T-helper 22 cell (primary cell): ENCODE data around the gene LIMS1.
"Not testable (repeated sequence)": the region's sequence is repeated elsewhere in the genome, so short reads cannot be mapped to it uniquely, and the experiment has no call there.

Source experiments
- DNase-seq: peaks from one replicate; pipeline ENCODE4 v3.0.0-alpha.2; 2020; ENCODE audit warnings: low read depth

LIMS1 gene

DNA sequence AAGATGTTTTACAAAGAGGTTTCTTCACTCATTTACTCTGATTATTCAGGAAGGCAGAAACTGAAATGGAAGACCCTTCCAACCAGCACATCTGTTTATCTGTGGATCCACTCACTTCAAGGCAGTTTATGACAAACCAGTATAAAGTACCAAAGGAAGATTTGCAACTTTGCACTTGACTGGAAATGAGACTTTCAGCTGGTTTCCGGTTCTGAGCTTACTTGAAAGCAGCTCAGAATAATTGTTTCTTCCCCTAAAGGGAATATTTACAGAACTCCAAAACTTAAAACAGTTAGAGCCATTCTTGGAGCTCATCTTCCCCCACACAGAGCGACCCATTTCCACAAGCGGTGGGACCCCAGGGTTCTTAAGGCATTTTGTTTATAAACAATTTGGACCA, 129.8 kb downstream of the LIMS1 start:
- DNase-seq, result not testable (repeated sequence)

DNA sequence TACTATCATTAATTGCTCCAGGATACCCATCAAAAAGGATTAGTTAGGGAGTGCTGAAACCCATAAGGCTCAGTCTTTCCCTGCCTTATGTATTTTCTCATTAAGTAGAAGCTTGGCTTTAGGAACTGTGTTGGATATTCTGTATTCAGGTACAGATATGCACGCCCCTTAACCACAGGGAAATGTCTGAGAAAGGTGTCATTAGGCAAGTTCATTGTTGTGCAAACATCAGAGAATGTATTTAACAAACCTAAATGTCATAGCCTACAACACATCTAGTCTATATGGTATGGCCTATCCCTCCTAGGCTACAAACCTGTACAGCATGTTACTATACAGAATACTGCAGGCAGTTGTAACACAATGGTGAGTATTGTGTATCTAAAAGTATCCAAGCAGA, 130.7 kb downstream of the LIMS1 start:
- DNase-seq, result not testable (repeated sequence)

DNA sequence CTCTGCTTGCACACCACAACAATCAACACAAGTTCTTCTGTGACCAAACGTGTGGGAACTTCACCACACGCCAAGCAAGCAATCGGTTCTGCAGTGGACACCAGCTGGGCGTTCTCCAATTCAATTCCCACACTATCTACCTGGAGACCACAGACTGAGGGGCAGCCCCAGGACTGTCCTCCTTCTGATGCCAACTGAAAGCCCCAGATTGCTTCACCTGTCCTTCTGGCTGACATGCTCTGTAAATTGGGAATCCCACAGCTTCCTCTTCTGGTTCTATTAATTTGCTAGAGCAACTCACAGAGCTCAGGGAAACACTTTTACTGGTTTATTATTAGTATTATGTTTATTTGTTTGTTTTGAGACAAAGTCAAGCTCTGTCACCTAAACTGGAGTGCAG, 131.7 kb downstream of the LIMS1 start:
- DNase-seq, result not testable (repeated sequence)

DNA sequence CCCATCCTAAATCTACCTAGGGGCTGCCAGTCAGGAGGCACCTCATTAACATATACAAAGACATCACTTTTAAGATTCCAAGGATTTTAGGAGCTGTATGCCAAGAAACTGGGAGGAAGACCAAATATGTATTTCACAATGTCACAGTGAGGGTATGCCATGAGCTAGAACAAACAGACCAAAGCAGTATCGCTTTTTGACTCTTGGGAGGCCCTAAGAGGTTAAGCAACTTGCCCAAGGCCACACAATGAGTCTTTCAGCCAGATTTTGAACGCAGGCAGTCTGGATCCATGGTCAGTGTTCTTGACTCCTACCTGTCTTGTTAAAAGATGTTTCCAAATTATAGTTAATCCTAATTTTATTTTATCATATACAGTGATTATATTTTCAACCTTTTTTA, 132.9 kb downstream of the LIMS1 start:
- DNase-seq, result not testable (repeated sequence)

DNA sequence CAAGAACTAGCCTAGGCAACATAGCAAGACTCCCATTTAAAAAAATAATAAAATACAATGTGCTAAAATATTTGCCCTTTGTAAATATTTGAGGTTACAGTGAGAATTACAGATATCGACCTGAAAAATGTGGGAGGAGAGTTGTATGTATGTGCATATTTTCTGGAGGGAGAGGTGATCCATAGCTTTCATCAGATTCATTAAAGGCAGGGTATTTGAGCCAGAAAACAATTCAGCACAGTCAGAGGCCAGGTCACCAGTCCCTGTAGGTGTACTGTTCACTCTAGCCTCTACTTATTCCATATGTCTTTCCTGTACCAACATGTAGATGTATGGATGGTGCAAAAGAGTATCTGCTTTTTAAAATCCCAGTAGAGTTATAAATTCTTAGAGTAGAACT, 136.0 kb downstream of the LIMS1 start:
- DNase-seq, result not testable (repeated sequence)

DNA sequence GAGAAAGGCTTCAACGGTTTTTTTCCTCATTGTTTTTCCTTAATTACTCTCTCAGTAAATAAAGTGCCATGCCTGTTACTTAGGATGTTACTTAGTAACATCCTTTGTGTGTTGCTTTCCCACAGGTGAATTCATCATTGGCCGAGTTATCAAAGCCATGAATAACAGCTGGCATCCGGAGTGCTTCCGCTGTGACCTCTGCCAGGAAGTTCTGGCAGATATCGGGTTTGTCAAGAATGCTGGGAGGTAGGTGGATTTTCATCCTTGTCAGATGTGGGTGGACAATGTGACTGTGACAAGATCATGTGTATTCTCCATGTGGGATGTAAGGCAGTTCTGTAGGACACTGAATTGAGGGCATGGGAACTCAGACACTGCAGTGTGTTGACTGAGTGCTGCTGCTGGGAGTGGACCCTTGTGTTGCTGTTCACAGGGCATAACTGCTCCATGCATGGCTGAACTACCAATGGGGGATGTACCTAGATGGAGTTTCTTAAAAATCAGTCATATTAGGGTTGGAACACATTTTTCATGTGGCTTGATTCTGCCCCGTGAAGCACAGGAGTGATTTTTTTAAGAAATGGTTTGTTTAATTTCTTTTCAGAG, 138.0 kb downstream of the LIMS1 start:
- DNase-seq, result not testable (repeated sequence)

DNA sequence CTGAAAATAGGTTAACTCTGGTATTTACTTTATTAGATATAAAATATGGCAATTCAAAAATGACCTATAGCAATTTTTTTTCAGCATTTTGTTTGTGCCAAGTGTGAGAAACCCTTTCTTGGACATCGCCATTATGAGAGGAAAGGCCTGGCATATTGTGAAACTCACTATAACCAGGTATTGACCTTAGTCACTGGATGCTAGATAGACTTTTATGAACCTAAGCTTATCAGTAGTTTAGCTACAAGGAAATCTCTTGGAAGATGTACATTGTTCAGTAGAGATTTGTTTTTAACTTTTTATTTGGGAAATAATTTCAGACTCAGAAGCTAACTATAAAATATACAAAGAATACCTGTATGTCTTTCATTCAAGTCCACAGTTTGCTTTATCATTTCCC, 142.3 kb downstream of the LIMS1 start:
- not testable (repeated sequence) for DNase-seq

DNA sequence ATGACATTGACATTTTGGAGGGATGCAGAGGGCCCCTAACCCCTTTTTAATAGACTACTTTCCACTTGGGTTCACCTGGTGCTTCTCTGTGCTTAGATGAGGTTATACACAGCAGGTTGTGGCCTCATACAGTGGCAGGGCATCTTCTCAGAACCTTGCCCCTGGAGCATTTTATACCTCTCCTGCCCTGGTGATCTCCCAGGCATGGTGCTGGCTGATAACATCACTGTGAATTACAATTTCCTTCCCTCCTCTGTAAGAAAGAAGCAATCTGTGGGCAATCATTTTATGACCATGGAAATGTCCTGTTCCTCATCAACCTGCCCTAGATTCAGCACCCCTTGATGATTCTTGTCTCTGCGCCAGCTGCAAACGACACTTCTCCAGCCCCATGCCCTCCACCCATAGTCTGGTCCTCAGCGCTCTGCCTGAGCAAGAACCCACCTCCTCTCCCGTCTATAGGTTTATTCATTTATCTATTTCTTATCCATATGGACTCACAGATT, 143.0 kb downstream of the LIMS1 start:
- DNase-seq, result not testable (repeated sequence)

DNA sequence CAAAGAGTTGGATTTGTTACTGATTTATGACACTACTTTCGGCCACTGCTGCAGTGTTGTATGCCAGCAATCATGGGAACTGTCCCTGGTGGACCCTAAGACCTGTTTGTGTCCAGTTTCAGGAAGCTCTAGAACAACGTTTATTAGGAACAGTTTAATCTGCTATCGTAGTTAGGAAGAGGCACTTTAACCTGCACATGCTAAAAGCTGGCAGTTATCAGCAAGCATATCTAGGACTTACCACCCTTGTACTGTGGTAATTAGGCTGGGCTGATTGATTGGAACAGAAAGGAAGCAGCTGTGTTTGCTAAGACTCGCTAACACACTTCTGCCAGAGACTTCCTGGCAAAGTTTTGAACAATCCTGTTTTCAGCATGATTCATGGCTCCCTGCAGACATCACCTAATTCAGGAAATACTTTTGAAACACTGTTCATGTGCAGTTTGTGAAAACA, 144.0 kb downstream of the LIMS1 start:
- not testable (repeated sequence) for DNase-seq

DNA sequence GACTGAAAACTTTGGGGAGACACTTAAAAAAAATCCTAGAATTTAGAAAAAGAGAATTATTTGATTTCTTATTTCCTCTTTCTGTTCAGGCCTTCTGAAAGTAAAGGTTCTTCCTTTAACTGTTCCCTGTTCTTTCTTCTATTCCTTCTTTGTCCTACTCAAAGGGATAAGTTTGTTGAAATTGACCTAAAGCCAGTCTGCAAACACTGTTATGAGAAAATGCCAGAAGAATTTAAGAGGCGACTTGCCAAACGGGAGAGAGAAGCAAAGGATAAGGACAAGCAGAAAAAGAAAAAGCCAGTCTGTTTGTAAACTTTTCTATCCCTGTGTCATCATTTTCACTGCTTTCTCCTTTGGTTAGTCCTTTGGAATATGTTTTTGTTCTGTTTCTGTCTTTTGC, 146.5 kb downstream of the LIMS1 start:
- not testable (repeated sequence) for DNase-seq

DNA sequence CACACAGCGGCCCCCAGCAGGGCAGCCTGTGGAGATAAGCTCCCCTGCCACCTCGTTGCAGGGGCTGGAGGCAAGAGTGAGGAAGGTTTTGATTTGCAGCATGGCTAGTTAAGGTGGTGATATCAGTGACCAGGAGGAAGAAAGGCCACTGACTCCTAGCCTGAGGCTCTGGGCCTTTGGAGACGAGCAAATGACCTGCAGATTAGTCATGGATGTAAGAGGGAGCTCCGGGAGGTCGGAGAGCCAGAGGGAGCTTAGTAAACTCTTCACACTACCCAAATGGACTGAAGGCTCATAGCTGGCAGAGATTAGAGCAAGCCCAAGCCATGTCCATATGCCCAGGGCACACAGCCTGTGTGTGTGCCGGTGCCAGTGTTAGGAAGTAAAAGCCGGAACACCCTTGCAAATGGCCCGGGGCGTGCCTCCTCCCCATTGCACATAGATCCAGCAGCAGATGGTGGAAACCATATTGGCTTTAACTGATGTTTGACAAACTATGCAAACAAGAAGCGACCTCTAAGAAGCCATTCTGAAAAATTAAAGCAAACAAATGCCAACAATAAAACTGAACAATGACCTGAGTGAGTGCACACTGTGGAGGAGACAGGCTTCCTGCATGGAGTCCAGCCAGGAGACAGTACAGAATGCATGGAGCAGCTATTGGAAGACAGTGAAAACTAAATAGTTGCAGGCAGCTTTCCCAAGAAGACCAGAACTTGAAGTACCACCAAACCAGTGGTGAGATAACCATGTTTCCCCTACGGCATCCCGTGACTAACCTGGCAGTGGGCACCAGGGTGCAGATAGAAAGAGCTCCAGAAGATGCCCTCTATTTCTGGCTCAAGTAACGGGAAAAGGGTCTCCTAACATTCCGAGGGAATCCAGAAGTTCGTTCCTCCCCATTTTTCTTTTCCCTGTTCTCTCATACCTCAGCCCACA, 154.8 kb downstream of the LIMS1 start:
- not testable (repeated sequence) for DNase-seq

DNA sequence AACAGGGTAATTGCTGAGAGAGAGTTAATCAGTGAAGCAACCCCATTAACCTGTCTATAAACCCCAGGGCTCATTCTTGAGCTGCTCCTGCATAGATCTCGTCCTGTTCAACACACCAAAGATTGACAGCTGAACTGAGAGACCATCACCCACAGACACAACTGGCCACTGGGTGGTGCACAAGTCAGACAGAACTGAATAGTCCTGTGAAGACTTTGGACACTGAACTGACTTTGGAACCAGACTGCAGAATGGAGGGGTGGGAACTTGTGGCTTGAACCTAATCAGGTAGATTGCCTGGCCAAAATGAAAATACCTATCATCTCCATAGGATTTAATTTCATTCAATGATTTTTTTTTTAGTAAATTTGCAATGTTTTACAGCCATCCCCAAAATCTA, 155.7 kb downstream of the LIMS1 start:
- DNase-seq, result not testable (repeated sequence)

DNA sequence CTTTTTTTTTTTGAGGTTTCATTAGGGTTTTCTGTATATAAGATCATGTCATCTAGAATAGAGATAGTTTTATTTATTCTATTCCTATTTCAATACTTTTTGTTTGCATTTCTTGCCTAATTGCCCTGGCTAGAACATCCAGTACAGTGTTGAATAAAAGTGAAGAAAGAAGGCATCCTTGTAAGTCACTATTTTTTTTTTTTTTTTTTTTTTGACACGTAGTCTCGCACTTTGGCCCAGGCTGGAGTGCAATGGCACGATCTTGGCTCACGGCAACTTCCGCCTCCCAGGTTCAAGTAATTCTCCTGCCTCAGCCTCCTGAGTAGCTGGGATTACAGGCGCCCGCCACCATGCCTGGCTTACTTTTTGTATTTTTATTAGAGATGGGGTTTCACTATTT, 157.2 kb downstream of the LIMS1 start:
- DNase-seq, result no peak

DNA sequence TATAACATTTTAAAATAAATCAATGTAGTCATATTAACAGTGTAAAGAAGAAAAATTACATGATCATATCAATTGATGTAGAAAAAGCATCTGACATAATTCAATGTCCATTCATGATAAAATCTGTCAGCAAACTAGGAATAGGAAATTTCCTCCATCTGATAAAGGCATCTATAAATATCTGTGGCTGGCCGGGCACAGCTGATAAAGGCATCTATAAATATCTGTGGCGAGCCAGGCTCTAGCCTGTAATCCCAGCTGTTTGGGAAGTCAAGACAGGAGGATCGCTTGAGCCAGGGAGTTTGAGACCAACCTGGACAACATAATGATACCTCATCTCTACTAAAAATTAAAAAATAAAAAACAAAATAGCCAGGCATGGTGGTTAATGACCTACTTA, 166.9 kb downstream of the LIMS1 start:
- DNase-seq, result no peak

DNA sequence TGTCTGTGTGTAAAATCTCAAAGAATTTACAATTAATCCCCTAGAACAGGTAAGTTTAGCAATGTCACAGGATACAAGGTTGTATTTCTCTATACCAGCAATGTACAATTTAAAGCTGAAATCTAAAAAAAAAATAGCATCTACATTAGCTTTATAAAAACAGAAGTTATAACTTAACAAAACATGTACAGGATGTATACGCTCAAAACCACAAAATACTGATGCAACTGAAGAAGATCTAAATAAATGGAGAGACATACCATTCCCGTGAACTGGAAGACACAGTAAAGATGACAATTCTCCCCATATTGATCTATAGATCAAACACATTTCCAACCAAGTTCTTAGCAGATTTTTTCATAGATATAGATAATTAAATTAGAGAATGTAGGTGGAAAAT, 167.5 kb downstream of the LIMS1 start:
- DNase-seq, result no peak

DNA sequence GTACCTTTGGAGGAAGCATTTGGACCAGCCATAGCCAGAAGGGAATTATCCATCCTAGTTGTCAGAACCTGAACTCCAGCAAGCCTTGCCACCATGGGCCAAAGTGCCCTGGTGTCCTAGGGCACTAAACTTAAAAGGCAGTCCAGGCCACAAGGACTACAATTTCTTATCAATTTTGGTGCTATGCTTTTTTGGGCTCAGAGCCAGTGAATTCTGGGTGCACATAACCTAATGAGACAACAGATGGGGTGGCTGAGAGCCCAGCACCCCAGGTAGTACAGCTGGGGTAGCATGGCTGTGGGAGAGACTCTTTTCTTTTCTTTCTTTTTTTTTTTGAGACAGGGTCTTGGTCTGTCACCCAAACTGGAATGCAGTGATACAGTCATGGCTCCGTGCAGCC, 170.6 kb downstream of the LIMS1 start:
- DNase-seq, result no peak

DNA sequence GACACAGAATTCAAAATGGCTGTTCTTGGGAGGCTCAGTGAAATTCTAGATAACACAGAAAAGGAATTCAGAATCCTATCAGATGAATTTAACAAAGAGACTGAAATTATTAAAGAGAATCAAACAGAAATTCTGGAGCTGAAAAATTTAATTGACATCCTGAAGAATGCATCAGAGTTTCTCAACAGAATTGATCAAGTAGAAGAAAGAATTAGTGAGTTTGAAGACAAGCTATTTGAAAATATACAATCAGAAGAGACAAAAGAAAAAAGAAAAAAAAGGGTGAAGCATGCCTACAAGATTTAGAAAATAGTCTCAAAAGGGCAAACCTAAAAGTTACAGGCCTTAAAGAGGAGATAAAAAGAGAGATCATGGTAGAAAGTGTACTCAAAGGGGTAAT, 173.0 kb downstream of the LIMS1 start:
- DNase-seq, result no peak

DNA sequence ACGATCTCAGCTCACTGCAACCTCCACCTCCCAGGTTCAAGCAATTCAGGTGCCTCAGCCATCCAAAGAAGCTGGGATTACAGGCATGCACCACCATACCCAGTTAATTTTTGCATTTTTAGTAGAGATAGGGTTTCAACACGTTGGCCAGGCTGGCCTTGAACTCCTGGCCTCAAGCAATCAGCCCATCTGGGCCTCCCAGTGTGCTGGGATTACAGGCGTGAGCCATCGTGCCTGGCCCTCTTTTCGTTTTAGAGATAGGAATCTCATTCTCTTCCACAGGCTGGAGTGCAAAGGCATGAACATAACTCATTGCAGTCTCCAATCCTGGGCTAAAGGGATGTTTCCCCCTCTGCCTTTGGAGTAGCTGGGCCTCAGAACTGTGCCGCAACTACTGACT, 182.7 kb downstream of the LIMS1 start:
- DNase-seq, result not testable (repeated sequence)

DNA sequence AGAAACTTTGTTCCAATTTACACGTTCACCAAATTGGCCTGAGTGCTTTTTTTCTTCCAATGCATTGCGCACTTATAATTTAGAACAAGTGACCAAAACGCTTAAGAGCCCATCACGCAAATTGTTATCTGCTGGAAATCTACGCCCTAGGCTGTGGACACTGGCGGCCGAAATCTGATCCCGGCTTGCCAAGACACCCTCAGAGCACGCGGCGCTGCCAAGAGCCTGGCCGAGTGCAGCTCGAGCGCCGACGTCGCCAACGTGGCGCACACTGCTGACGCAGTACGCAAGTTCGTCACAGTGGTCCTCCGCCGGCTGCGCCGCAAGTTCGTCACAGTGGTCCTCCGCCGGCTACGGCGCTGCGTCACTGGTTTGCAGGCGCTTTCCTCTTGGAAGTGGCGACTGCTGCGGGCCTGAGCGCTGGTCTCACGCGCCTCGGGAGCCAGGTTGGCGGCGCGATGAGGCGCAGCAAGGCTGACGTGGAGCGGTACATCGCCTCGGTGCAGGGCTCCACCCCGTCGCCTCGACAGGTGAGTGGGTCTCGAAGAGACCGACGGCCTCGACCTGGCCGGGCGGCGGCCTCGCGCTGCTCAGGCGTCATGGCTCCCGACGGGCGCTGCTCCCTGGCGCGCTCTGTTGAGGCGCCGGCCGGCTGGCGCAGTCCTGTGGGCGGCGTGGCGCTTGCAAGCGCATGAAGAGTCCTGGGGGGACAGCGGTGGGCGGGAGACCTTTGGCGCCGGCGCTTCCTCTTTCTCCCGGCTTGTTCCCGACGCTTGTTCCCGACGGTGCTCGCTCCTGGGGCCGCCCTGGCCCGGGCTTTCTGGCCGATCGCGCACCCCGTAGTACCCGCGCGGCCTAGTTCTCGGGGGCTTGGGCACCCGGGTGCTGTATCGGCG, 185.1 kb downstream of the LIMS1 start, which contains the start of gene RANBP2:
Gene RANBP2, plus strand, starts transcription at position 334 of the 896 bp plus-strand sequence. Its CDS starts 125 bp downstream, at position 459.
- DNase-seq, result peak; percentile 91

DNA sequence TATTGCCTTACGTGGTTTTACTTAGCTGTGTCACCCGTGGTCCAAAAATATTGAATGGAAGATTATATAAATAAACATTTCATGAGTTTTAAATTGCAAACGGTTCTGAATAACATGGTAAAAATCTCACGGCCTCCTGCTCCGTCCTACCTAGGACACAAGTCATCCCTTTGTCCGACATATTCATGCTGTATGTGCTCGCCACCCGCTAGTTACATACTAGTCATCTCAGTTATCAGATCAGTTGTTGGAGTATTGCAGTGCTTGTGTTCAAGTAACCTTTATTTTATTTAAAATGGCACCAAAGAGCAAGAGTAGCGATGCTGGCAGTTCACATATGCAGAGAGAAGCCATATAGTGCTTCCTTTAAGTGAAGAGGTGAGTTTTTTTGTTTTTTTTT, 191.8 kb downstream of the LIMS1 start:
- not testable (repeated sequence) for DNase-seq

DNA sequence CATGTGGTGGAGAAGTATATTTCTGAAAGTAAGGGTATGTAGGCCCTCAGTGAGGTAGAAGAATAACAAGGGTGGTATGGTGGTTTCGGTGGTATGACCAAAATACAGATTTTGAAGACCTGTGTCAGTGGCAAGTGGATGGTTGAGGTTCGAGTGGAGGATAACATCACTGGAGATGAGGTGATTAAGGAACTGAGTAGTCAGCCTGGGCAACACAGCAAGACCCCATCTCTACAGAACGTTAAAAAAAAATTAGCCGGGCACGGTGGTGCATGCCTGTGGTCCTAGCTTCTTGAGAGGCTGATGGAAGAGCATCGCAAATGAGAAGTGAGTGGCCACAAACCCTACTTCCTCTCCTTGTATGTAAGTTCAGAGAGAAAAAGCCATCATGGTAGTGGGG, 200.4 kb downstream of the LIMS1 start:
- DNase-seq, result not testable (repeated sequence)
